ENCODE measurements around the gene LCMT2.

The LCMT2 gene

GRCh38 chr15:43275740-43276562, 54.4 kb downstream of the LCMT2 start:
- no peak for DNase-seq

DNA sequence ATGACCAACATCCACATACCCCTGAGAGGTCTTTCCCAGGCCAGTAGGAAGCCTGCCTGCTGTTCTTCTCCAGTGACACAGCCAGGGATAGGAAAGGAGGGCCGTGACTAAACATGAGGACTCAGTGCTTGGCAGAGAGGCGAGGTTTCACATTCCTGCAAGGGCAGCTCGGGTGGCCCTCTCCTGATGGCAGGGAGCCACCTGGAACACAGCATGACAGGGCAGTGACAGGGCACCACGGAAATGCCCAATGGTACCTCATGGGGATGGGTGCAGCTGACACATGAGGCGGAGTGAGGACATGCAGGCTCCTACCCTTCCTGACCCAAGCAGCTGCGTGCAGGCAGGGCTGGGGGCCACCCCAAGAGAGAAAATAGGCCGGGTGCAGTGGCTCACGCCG, 56.2 kb downstream of the LCMT2 start:
- no peak for DNase-seq
